GM13977 (cell line): ENCODE results near the gene LCN10.
A peak's percentile ranks its signal among the peaks of the same experiment; 100 is the strongest.

Source experiments
- DNase-seq: peaks from one replicate; pipeline ENCODE4 v3.0.0; 2012; ENCODE audit warnings: low spot score
- CTCF ChIP-seq: IDR thresholded peaks from 2 replicates; pipeline ENCODE4 v1.5.1; 2012; ENCODE audit warnings: mild to moderate bottlenecking, control low read depth; ENCODE audit not compliant: insufficient read depth; ENCODE audit errors: extremely low read depth, missing control alignments
- in situ Hi-C: fragments of 300-500 bp; cut with MboI; formaldehyde crosslinking; loops from one replicate; pipeline ENCODE4 v1.12.0; 2022; ENCODE audit warnings: low sequenced_read_pairs, low pct_unique_long_range_greater_than_20kb, mixed read lengths, inconsistent platforms; ENCODE audit not compliant: unreplicated experiment

Gene LCN10

GRCh38 chr9:136719195-136719880 is 23.4 kb downstream of the LCN10 start:
- TF ChIP-seq CTCF = peak; percentile 0
- in situ Hi-C loops = no loop called here
- DNase-seq = no peak

- TF ChIP-seq CTCF = no peak
- DNase-seq = no peak
- in situ Hi-C loops = no loop called here
Observed at GRCh38 chr9:136718345-136719194, 24.2 kb downstream of the LCN10 start.

- no peak for TF ChIP-seq CTCF
- in situ Hi-C loops = no loop called here
- no peak for DNase-seq
Observed at GRCh38 chr9:136717399-136717798, 25.3 kb downstream of the LCN10 start.

GRCh38 chr9:136714893-136715274 is 27.9 kb downstream of the LCN10 start:
- in situ Hi-C loops = no loop called here
- no peak for DNase-seq

GRCh38 chr9:136714096-136714892 is 28.4 kb downstream of the LCN10 start:
- TF ChIP-seq CTCF = no peak
- in situ Hi-C loops = no loop called here
- DNase-seq = no peak

More at GRCh38 chr9:136714893-136715274, 27.9 kb downstream of the LCN10 start:
- TF ChIP-seq CTCF = no peak

- TF ChIP-seq CTCF = no peak
- no peak for DNase-seq
- in situ Hi-C loops = no loop called here
Observed at GRCh38 chr9:136713550-136713949, 29.2 kb downstream of the LCN10 start.
